A673 (cell line): ENCODE results near the gene SCAI. TPM values are rescaled to one million over a fixed set of nuclear protein-coding genes. Genes with fewer than 3 reads are reported as not detected.

Experiments used
- BruUV-seq: library from RNA; stranded (reverse); fragments of 400-500 nt; replicated peaks from 2 replicates; lab custom pipeline; 2021; lab: Mats Ljungman, UMichigan
- CTCF ChIA-PET: fragments of 300-600 bp; sonication (Branson Sonifier 250); formaldehyde crosslinking; loops from one replicate; lab custom pipeline; 2022; ENCODE audit warnings: antibody characterized with exemption; lab: Charles Lee
- POLR2A ChIA-PET: fragments of 300-600 bp; sonication (Branson Sonifier 250); formaldehyde crosslinking; loops from one replicate; lab custom pipeline; 2022; ENCODE audit warnings: antibody characterized with exemption; ENCODE audit not compliant: low non-redundant PET; lab: Charles Lee
- DNase-seq: peaks from one replicate; pipeline ENCODE4 v3.0.0-alpha.2; 2015; ENCODE audit warnings: low spot score
- H3K27ac ChIP-seq: fragments of 200-600 bp; sonication (generic); 2 replicates; pipeline ENCODE4 v1.5.1; 2016; ENCODE audit warnings: mixed run types, low read depth, mild to moderate bottlenecking, mixed read lengths, antibody characterized with exemption, low read length; ENCODE audit not compliant: poor library complexity, severe bottlenecking
- H3K27me3 ChIP-seq: fragments of 200-600 bp; sonication (generic); replicated peaks from 2 replicates; pipeline ENCODE4 v1.6.1; 2017; ENCODE audit warnings: mixed run types, low read depth, mild to moderate bottlenecking, mixed read lengths, antibody characterized with exemption, low read length; ENCODE audit not compliant: insufficient read depth, poor library complexity
- H3K36me3 ChIP-seq: fragments of 200-600 bp; sonication (generic); 2 replicates; pipeline ENCODE4 v1.6.1; 2016; ENCODE audit warnings: mixed run types, mild to moderate bottlenecking, mixed read lengths, antibody characterized with exemption, low read length; ENCODE audit not compliant: insufficient read depth, poor library complexity, severe bottlenecking
- H3K4me1 ChIP-seq: fragments of 200-600 bp; sonication (generic); 2 replicates; pipeline ENCODE4 v1.6.1; 2017; ENCODE audit warnings: mixed run types, mild to moderate bottlenecking, mixed read lengths, antibody characterized with exemption, low read length; ENCODE audit not compliant: insufficient read depth, poor library complexity, severe bottlenecking
- H3K4me3 ChIP-seq: fragments of 200-600 bp; sonication (generic); 2 replicates; pipeline ENCODE4 v1.5.1; 2016; ENCODE audit warnings: low read depth, mixed run types, mild to moderate bottlenecking, mixed read lengths, low read length; ENCODE audit not compliant: poor library complexity, severe bottlenecking
- H3K9me3 ChIP-seq: fragments of 200-600 bp; sonication (generic); 2 replicates; pipeline ENCODE4 v1.6.1; 2016; ENCODE audit warnings: mixed run types, low read depth, mild to moderate bottlenecking, mixed read lengths, antibody characterized with exemption, low read length; ENCODE audit not compliant: poor library complexity, severe bottlenecking
- CTCF ChIP-seq: fragments of 300-800, 200-600 bp; sonication (generic); conservative IDR thresholded peaks from 2 replicates; pipeline ENCODE4 v1.5.1; 2017; ENCODE audit warnings: low read depth, mild to moderate bottlenecking, antibody characterized with exemption, low read length, moderate library complexity, mixed read lengths
- EZH2 ChIP-seq: fragments of 200-600 bp; sonication (generic); IDR thresholded peaks from 2 replicates; pipeline ENCODE4 v1.6.1; 2017; ENCODE audit warnings: borderline replicate concordance, low read depth, mild to moderate bottlenecking, mixed read lengths, antibody characterized with exemption, low read length; ENCODE audit not compliant: poor library complexity, severe bottlenecking
- intact Hi-C: fragments of 100-400 bp; cut with micrococcal nuclease; formaldehyde crosslinking; loops from one replicate; pipeline ENCODE4 v1.10.0; 2022; ENCODE audit not compliant: unreplicated experiment
- total RNA-seq: library from RNA; stranded (reverse); gene quantifications from 2 replicates; pipeline ENCODE4 v1.2.3, GENCODE V29; 2021

Gene SCAI
- total RNA-seq, 1 experiment from 2014 or later, result 14.1 TPM

DNA sequence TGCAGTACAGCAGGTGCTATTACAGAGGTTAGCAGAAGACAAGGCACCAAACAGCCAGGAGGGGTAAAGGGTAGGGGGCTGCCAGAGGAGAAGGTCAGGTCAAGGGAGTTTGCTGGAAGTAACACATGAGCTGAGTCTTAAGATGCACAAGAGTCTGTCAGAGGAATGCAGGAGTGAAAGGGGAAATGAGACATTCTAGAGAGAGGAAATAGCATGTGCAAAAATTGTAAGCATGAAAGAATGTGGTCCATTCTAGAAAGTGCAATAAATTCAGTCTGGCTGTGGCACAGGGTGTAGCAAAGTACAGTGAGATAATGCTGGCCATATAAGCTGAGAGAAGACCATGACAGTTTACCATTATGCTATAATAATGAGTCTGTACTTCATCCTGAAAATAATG is 209.0 kb downstream of the SCAI start:
- peaks cover 9% of the 10 kb centered on the region for H3K36me3 ChIP-seq
- TF ChIP-seq EZH2 (no peak), CTCF (no peak)
- BruUV-seq, result no TSS peak
- intact Hi-C loops, result no loop called here
- H3K4me3 ChIP-seq, result no peak overlapping the region
- no peak overlapping the region for H3K27ac ChIP-seq
- ChIA-PET CTCF (no interaction called here), POLR2A (no interaction called here)
- H3K9me3 ChIP-seq, result no peaks in the 10 kb centered on the region
- DNase-seq, result no peak
- no peaks in the 10 kb centered on the region for H3K4me1 ChIP-seq
- no peaks in the 10 kb centered on the region for H3K27me3 ChIP-seq

GRCh38 chr9:124932333-124932732 is 211.0 kb downstream of the SCAI start:
- CTCF ChIA-PET, result no interaction called here
- POLR2A ChIA-PET, result interaction anchor here (0.5 to 0.6 kb wide), 2 partner anchors 33 to 62 kb away, joined by 13 to 17 read pairs; no protein-coding TSS in a partner anchor
- no TSS peak for BruUV-seq

DNA sequence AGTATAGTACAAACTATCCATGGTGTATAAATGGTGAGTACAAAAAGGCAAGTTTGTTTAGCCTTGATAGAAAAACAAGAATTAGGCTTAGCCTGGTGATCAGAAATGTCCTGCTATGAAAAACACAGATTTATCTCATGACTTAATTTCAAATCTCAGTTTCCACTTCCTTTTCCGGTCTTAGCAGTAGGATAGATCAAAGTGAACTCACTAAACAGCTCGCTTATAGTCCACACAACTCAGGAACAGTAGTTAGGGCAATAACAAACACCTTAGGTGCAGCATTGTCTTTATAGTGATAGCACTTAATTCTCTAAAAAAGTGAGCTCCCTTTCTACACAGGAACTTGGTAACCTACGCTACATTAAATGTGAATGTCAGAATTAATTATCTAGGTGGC is 213.9 kb downstream of the SCAI start:
- no peaks in the 10 kb centered on the region for H3K9me3 ChIP-seq
- intact Hi-C loops, result no loop called here
- H3K4me1 ChIP-seq, result no peaks in the 10 kb centered on the region
- ChIA-PET POLR2A (no interaction called here), CTCF (no interaction called here)
- BruUV-seq, result no TSS peak
- no peak overlapping the region for H3K4me3 ChIP-seq
- TF ChIP-seq EZH2 (no peak), CTCF (no peak)
- H3K27ac ChIP-seq, result no peak overlapping the region
- DNase-seq, result no peak
- no peaks in the 10 kb centered on the region for H3K27me3 ChIP-seq
- H3K36me3 ChIP-seq, result peaks cover 6% of the 10 kb centered on the region

More at GRCh38 chr9:124932333-124932732, 211.0 kb downstream of the SCAI start:
- H3K4me3 ChIP-seq, result no peak overlapping the region
- TF ChIP-seq CTCF, result no peak
- no peak for TF ChIP-seq EZH2
- no peaks in the 10 kb centered on the region for H3K4me1 ChIP-seq
- no peaks in the 10 kb centered on the region for H3K9me3 ChIP-seq
- H3K27me3 ChIP-seq, result no peaks in the 10 kb centered on the region
- intact Hi-C loops, result no loop called here
- peaks cover 9% of the 10 kb centered on the region for H3K36me3 ChIP-seq
- no peak for DNase-seq
- H3K27ac ChIP-seq, result no peak overlapping the region
